GM21528 (cell line): Measurements from ENCODE around the gene BICDL1.
A peak's percentile ranks its signal among the peaks of the same experiment; 100 is the strongest.
"Not testable (repeated sequence)": the region's sequence is repeated elsewhere in the genome, so short reads cannot be mapped to it uniquely, and the experiment has no call there.

Source experiments
- ATAC-seq: cut with Tn5 transposase; IDR thresholded peaks from one replicate; pipeline ENCODE4 v1.9.1; 2021; ENCODE audit warnings: mild to moderate bottlenecking, moderate library complexity; ENCODE audit not compliant: unreplicated experiment, low FRiP score

The BICDL1 gene

DNA sequence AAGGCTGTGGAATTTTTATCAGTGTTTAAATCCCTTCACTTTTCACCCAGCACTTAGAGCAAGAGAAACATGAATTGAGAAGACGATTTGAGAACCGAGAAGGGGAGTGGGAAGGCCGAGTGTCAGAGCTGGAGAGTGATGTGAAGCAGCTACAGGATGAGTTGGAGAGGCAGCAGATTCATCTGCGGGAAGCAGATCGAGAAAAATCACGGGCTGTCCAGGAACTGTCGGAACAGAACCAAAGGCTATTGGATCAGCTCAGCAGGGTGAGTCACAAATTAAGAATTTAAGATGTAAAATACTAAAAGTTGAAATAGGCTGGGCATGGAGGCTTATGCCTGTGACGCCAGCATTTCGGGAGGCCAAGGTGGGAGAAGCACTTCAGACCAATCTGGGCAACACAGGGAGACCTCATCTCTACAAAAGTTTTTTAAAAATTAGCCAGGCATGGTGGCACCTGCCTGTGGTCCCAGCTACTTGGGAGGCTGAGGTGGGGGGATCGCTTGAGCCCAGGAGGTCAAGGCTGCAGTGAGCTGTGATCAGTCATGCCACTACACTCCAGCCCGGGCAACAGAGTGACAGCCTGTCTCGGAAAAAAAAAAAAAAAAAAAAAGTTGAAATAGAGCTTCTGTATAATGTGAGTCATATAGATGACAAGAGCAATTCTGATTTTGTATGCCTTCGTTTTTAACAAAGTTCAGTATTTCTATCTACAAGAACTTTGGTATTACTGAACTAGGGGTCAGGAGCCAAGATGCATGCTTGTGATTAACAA lies 9.6 kb downstream of the BICDL1 start:
- no peak for ATAC-seq

DNA sequence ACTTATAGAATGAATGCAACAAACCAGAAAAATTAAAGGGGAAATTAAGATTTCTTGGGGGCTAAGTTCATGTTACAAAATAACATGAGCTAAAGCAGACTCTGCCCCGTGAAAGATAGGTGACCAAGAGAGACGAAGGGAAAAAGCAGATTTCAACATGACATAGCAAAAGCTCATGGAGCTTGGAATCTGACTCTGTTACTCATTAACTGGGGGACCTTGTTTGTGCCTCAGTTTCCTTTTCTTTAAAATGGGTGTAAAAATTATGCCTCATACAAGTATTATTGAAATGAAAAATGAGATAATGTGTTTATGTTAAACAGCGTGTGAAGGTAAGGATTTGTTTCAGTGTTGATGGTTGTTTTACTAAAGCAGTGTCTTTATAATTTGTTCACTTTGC lies 11.5 kb downstream of the BICDL1 start:
- no peak for ATAC-seq

DNA sequence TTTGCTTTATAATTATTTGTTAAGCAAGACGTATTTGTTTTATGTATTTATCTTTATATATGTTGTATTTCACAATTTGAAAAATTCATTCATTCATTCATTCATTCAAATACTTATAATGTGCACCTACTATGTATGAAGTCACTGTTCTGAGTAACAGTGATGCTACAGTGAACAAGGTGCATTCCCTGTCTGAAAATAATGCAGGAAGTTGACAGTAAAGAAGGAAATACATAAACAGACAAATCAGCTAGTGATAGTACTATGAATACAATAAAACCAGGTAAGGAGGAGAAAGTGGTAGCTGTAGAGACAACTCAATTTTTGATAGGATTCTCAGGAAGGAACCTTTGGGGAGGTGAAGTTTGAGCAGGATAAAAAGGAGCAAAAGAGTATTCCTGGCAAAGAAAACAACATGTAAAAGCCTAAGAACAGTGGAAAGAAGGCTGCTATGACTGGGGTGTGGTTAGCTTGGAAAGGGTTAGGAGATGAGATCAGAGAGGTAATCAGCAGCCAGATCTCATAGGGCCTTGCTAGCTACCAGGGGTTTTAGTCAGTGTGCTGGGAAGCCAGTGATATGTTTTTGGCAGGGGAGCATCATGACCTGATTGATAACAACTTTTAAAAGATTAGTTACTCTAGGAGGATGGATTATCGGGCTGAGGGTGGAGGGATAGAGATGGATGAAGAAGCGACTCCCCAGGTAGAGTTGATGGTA lies 17.4 kb downstream of the BICDL1 start:
- ATAC-seq, result no peak

- no peak for ATAC-seq
Measured at GRCh38 chr12:120007272-120007671, 18.2 kb downstream of the BICDL1 start.

DNA sequence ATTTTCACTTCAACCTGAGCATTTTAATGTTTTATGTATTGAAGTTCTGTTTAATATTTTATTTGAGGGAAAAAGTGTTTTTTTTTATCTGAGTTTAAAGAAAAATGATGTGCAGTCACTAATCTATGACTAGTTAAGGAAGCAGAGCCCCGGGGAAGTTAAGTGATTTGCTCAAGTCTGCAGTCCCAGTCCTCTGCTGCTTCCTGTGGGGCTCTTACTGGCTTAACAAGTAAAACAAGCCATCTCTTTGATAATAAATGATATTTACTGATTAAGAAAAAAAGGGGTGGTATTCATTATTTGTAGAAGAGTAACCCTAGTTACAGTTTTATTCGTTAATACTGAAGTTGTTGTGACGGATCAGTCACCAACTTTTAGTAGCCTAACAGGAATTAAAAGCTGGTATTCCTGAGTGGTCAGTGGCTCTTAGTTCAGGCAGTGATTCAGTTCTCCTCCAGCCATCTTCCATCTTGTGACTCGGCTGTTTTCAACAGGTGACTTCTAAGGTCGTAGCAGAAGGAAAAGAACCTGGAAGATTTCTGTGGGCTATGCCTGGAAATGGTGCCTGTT lies 21.7 kb downstream of the BICDL1 start:
- no peak for ATAC-seq

DNA sequence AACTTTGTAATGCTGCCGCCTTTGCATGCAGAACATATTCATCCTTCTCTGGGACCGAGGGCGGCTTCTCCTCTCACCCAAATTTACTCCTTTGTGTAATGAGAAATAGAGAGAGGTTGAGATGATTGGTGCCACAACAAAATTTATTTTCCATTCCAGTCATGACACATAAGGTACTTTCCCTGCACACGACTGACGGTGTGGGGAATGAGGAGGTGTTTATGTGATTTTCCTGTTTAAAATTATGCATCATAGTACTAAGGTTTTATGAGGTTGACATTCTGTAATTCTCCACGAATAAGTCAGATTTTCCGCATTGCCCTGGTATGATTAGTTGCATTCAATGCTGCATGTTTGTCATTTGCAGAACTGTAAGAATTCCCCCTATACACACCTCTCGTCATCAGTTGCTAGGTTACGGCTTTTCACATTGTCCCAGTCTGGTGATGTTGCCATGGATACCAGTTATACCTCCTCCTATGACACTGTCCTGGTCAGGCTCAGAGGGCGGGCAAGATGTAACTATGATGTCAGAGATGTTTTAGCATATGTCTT lies 23.1 kb downstream of the BICDL1 start:
- ATAC-seq, result peak; percentile 85

GRCh38 chr12:120013659-120014380 lies 24.8 kb downstream of the BICDL1 start:
- ATAC-seq, result no peak

DNA sequence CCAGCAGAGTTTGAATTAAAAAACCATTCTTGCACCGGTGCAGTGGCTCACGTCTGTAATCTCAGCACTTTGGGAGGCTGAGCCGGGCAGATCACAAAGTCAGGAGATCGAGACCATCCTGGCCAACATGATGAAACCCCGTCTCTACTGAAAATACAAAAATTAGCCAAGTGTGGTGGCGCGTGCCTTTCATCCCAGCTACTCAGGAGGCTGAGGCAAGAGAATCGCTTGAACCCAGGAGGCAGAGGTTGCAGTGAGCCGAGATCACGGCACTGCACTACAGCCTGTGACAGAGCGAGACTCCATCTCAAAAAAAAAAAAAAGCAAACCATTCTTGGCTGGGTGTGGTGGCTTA lies 25.3 kb downstream of the BICDL1 start:
- ATAC-seq, result not testable (repeated sequence)

DNA sequence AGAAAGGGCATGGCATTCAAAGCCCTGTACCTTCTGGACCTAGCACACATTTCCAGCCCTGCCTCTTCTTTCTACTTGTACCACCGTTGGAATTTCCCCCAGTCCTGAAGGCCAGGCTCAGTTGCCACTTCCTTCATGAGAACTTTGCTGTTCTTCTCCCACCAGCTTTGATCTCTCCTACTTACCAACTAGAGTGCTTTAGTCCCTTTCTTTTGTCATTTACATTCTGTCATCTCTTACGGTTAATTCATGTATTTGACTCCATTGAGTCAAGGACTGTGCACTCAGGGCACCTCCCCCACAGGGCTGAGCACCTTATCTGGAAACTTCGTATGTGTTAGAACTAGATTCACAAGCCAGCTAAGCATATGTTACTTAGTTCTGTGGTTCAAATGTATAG lies 26.3 kb downstream of the BICDL1 start:
- ATAC-seq, result no peak

DNA sequence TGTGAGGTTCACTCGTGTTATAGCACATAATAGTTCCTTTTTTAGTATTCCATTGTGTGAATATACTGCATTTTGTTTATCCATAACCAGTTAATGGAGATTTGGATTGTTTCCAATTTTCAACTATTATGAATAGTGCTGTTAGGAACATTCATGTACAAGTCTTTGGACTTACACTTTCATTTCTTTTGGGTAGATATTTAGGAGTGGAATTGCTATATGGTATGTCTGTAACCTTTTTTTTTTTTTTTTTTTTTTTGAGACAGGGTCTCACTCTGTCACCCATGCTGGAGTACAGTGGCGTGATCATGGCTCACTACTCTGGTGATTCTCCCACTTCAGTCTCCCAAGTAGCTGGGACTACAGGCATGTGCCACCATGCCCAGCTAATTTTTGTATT lies 27.2 kb downstream of the BICDL1 start:
- not testable (repeated sequence) for ATAC-seq

- no peak for ATAC-seq
Measured at GRCh38 chr12:120019197-120019596, 30.2 kb downstream of the BICDL1 start.

DNA sequence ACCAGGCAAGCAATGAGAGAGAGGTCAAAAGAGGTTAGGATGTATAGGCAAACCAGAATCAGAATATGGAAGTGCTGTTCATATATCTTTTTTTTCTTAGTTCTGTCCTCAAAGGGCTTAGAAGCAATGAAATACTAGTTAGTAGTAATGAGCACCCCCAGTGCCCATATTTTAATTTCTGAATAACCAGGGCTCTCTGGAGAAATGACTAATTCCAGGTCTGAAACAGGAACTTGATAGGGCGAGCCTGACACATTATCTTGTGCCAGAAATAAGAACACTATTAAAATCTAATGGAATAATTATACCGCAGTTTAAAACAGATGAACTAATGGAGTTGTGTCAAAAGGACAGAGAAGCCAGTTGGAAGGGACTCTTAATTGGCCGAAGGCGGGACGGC lies 30.9 kb downstream of the BICDL1 start:
- no peak for ATAC-seq

GRCh38 chr12:120024193-120024592 lies 35.2 kb downstream of the BICDL1 start:
- no peak for ATAC-seq

DNA sequence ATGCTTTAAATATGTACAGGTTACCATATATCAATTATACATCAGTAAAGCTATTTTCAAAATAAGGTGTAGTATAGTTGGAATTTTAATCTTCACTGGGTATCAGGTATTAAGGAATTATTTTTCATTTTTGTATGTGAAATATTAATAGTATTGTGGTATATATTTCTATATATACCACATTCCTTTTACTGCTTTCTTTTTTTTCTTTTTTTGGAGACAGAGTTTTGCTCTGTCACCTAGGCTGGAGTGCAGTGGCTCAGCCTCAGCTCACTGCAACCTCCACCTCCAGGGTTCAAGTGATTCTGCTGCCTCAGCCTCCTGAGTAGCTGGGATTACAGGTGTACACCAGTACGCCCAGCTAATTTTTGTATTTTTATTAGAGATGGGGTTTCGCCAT lies 36.6 kb downstream of the BICDL1 start:
- ATAC-seq, result no peak

DNA sequence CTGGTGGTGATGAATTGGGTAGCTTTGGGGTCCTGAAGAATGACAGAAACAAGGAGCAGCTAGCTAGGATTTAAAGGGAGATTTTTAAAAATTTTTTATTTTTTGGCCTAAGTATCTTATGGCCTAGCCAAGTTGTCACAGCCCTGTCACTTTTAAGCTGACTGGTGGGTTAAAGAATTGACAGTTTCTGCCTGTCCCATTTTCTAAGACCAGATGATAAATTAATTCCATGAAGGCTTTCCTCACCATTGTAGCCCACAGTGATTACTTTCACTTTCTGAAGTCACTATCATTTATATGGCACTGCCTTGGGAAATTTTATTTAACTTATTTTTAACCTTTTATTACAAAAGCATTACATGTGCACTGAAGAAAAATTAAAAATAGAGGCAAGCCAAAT lies 43.2 kb downstream of the BICDL1 start:
- no peak for ATAC-seq

DNA sequence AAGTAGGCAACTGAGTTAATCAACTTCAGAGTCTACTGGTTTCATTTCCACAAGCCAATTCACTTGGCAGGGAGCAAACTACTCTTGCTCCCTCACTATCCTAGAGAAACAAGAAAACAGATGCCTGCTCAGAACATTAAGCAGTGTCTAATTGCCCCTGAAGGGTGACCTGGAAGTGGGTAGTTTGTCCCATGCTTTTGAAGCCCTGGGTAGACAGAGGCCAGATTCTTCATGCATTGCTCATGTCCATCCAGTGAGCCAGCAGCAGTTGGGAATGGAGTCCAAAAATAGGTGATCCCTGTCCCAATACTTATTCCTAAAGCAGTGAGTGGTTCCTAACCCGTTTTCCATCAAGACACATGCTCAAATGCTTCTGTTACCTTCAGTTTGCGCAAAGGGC lies 48.8 kb downstream of the BICDL1 start:
- ATAC-seq, result no peak

GRCh38 chr12:120039711-120040110 lies 50.7 kb downstream of the BICDL1 start:
- ATAC-seq, result no peak

DNA sequence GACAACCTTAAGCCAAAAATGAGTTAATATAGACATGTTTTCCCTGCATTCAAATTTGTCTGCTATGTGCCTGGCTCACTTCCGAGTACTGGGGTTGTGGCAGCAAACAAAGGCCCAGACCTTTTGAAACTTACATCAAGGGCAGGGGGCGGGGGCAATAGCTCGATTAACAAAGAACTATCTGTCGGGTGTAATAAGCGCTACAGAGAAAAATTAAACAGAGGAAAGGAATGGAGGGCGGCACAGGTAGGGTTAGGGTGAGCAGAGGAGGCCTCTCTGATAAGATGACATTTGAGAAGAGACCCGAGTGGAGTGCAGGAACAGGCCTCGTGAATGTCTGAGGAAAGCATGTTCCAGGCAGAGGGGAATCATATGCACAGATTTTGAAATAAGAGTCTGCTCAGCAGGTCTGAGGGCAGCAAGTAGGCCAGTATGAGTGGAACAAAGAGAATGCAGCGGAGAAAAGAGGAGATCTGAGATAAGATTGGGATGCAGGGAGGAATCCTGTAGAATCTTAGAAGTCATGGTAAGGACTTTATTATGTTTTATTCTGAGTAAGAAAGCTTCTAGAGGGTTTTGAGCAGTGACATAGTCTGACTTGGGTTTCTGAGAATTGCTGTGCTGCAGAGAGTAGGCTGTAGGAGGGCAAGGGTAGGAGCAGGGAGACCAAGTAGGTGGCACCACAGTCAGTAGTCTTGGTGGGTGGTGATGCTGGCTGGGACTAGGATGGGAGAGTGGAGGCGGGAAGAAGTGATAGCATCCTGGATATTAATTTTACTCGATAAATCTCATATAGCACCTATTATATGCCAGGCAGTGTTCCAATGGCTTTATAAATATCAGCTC lies 52.6 kb downstream of the BICDL1 start:
- ATAC-seq, result no peak

- ATAC-seq, result not testable (repeated sequence)
Measured at GRCh38 chr12:120045367-120045766, 56.3 kb downstream of the BICDL1 start.

DNA sequence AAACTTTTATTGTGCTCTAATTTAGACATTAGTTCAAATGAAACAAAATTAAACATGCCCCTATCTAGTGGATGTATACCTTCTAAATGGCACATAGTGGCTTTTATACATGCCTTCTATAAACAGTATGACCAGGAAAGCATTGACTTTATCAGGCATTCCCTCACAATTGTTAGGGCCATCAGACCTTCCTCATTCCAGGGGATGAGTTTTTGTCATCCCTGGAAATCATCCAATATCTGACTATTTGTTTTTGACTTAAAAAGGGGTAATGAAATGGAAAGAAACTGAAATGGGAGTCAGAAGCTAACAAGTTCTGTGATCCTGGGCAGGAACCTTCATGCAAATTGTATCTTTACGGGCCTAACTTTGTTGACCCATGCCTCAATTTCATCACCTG lies 58.0 kb downstream of the BICDL1 start:
- ATAC-seq, result no peak
